GM21576 (cell line): Measurements from ENCODE around the gene PCDH19.

ENCODE experiments used
- ATAC-seq: cut with Tn5 transposase; IDR thresholded peaks from one replicate; pipeline ENCODE4 v1.9.1; 2021; ENCODE audit warnings: mild to moderate bottlenecking, moderate library complexity; ENCODE audit not compliant: unreplicated experiment

PCDH19 gene

GRCh38 chrX:100316987-100317386 is 93.1 kb downstream of the PCDH19 start:
- ATAC-seq, result no peak

- ATAC-seq, result no peak
These were observed 94.5 kb downstream of the PCDH19 start for GRCh38 chrX:100315566-100315965.

- no peak for ATAC-seq
These were observed 110.5 kb downstream of the PCDH19 start for GRCh38 chrX:100299559-100299958.

DNA sequence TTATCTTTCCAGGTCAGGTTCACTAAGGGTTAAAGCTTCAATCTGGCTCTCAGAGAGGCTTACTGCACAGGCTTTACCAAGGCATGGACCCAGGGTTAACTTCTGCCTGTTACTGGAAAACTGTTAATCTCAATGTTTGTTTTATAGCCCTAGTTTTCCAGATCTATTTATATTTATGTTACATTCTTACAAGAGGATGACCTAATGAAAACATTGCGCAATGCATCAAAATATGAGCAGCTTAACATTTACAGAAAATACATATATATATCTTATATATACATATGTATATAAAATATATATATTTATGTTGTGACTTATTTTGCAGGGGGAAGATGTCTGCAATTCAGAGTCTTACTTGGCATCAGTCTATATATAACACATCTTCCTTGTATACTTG is 112.3 kb downstream of the PCDH19 start:
- ATAC-seq, result no peak

GRCh38 chrX:100296183-100296753 is 113.8 kb downstream of the PCDH19 start:
- no peak for ATAC-seq

- ATAC-seq, result no peak
These were observed 115.1 kb downstream of the PCDH19 start for GRCh38 chrX:100294965-100295364.

- no peak for ATAC-seq
These were observed 121.0 kb downstream of the PCDH19 start for GRCh38 chrX:100289066-100289558.

DNA sequence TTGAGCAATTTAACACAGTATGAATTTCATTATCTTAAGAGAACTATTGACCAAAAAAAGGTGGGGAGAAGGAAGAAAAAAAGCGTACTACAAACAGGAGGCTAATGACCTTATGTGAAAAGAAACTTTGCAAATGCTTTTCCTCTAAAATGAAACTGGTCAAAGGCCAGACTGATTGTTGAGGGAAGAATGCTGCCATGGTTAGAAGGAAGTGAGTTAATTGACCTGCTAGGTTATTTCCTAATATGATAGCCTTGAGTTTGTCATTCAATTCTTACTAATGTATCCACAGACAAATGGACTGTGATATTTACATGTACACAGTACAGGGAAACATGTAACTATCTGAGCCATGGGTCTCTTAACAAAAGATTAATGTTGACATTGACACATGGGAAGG is 132.8 kb downstream of the PCDH19 start:
- no peak for ATAC-seq

GRCh38 chrX:100274916-100275315 is 135.2 kb downstream of the PCDH19 start:
- no peak for ATAC-seq

- no peak for ATAC-seq
These were observed 144.9 kb downstream of the PCDH19 start for GRCh38 chrX:100265179-100265578.

- peak; percentile 93 for ATAC-seq
These were observed 145.9 kb downstream of the PCDH19 start for GRCh38 chrX:100264200-100264599.

DNA sequence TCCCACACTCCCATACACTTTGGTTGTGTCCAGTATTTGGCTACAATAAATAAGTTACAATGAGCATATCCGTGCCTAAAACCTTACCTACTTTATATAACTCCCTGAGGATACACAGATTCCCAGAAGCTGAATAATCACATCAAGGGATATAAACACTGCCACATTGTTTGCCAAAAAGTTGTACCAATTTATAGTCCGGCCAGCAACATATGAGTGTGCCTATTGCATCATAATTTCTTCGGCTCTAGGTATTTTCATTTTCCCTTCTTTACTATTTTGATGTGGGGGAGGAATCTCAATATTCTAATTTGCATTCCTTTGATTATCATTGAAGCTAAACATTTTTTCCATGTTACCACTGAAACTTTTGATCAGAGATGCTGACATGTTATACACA is 146.4 kb downstream of the PCDH19 start:
- ATAC-seq, result no peak

- no peak for ATAC-seq
These were observed 161.1 kb downstream of the PCDH19 start for GRCh38 chrX:100248885-100249493.

DNA sequence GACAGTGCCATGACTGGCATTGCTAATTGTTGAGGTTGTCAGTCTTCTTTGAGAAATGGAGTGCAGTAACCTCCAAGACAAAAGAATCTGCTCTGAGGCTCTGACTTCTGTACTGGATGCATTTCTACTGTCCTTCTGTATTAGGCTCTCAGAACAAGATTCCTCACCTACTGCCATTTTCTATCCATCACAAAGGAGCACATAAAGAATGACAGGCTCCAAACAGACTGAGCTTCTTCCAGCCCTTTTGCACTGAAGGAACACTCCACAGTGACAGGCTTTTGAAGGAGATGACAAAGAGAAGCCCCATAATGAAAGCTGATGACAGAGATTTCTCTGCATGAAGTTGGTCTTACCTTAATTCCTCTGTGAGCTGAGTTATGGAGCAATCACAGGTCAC is 162.2 kb downstream of the PCDH19 start:
- no peak for ATAC-seq

DNA sequence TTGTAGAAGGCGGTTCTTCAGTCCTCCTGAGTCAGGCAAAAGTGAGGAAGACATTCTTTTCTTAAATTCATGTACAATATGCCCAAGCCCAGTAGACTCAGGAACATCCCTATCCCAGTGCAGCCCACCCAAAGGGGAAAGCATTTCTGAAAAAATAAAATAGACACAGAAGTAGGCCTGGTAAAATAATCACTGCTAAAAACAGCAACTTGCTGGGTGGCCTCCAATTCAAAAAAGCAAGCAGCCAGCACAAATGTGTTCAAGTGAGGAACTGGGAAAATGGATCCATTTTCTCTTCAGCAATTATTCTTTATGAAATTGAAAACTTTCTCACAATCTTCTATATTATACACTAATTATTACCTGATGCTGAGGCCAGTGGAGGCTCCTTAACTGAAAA is 165.4 kb downstream of the PCDH19 start:
- no peak for ATAC-seq
